Measurements from ENCODE around the gene ASCC3.

DNA sequence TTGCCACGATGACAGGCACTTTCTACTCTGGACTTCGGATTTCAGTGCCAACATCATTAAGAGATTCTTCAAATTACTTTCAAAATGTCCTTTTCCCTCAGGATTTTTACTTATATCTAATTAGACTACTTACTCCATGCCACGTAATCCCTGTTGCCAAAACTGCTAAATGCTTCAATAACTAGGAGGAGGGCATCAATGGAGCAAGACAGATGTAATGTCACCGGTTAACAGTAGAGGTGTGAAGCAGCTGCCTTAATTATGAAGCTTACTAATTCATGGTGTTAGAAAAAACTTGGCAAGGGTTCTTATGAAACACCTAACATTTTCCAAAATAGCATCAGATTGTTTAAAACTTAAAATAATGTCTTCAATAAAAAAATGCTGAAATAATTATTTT is 305.2 kb downstream of the ASCC3 start:
- TF ChIP-seq, protein P1, sequence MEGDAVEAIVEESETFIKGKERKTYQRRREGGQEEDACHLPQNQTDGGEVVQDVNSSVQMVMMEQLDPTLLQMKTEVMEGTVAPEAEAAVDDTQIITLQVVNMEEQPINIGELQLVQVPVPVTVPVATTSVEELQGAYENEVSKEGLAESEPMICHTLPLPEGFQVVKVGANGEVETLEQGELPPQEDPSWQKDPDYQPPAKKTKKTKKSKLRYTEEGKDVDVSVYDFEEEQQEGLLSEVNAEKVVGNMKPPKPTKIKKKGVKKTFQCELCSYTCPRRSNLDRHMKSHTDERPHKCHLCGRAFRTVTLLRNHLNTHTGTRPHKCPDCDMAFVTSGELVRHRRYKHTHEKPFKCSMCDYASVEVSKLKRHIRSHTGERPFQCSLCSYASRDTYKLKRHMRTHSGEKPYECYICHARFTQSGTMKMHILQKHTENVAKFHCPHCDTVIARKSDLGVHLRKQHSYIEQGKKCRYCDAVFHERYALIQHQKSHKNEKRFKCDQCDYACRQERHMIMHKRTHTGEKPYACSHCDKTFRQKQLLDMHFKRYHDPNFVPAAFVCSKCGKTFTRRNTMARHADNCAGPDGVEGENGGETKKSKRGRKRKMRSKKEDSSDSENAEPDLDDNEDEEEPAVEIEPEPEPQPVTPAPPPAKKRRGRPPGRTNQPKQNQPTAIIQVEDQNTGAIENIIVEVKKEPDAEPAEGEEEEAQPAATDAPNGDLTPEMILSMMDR (IDR thresholded peaks at IDR 0.05; ENCODE audit: borderline replicate concordance, extremely low read depth, low read length, poor library complexity, severe bottlenecking): no peak
- no peak for TF ChIP-seq EZH2 (IDR thresholded peaks at IDR 0.05; ENCODE audit: borderline replicate concordance, low read depth, low read length, severe bottlenecking)
